Measurements from ENCODE around the gene DUOXA1.
"Not testable (repeated sequence)": the region's sequence is repeated elsewhere in the genome, so short reads cannot be mapped to it uniquely, and the experiment has no call there.

Gene DUOXA1

GRCh38 chr15:45139770-45140169, 10.1 kb upstream of the DUOXA1 start:
- H3K27ac ChIP-seq (replicated peaks): no peak overlapping the region
- peaks cover 11% of the 10 kb centered on the region for H3K27me3 ChIP-seq (ENCODE audit: insufficient read depth, poor library complexity, severe bottlenecking)
- H3K4me3 ChIP-seq (replicated peaks; ENCODE audit: insufficient read depth, low read length): no peak overlapping the region
- TF ChIP-seq POLR2AphosphoS5 (IDR thresholded peaks at IDR 0.05; ENCODE audit: low read depth): no peak
- TF ChIP-seq GABPA (IDR thresholded peaks at IDR 0.05; ENCODE audit: low read depth): no peak
- no peak for TF ChIP-seq SPI1 (IDR thresholded peaks at IDR 0.05; ENCODE audit: borderline replicate concordance, low read depth)
- no peak for TF ChIP-seq REST (IDR thresholded peaks at IDR 0.05; ENCODE audit: insufficient replicate concordance, low read depth)
- TF ChIP-seq CTCF (IDR thresholded peaks at IDR 0.05; ENCODE audit: insufficient read depth, low read length): no peak
- DNase-seq (ENCODE audit: low read depth in 1 of 2, low spot score in 1 of 2): no peak

GRCh38 chr15:45138814-45139765, 9.4 kb upstream of the DUOXA1 start:
- TF ChIP-seq CTCF (IDR thresholded peaks at IDR 0.05; ENCODE audit: insufficient read depth, low read length) (no peak), REST (IDR thresholded peaks at IDR 0.05; ENCODE audit: insufficient replicate concordance, low read depth) (no peak), SPI1 (IDR thresholded peaks at IDR 0.05; ENCODE audit: borderline replicate concordance, low read depth) (no peak), GABPA (IDR thresholded peaks at IDR 0.05; ENCODE audit: low read depth) (no peak), POLR2AphosphoS5 (IDR thresholded peaks at IDR 0.05; ENCODE audit: low read depth) (no peak)

GRCh38 chr15:45137703-45138102, 8.0 kb upstream of the DUOXA1 start:
- Histone ChIP-seq H3K4me3 (replicated peaks; ENCODE audit: insufficient read depth, low read length) (no peak overlapping the region), H3K27ac (replicated peaks) (no peak overlapping the region), H3K27me3 (ENCODE audit: insufficient read depth, poor library complexity, severe bottlenecking) (peaks cover 23% of the 10 kb centered on the region)
- no peak for DNase-seq (ENCODE audit: low read depth in 1 of 2, low spot score in 1 of 2)
- TF ChIP-seq POLR2AphosphoS5 (IDR thresholded peaks at IDR 0.05; ENCODE audit: low read depth) (no peak), GABPA (IDR thresholded peaks at IDR 0.05; ENCODE audit: low read depth) (no peak), SPI1 (IDR thresholded peaks at IDR 0.05; ENCODE audit: borderline replicate concordance, low read depth) (no peak)

More at GRCh38 chr15:45138814-45139765, 9.4 kb upstream of the DUOXA1 start:
- DNase-seq (ENCODE audit: low read depth in 1 of 2, low spot score in 1 of 2): no peak
- no peak overlapping the region for H3K27ac ChIP-seq (replicated peaks)
- H3K27me3 ChIP-seq (ENCODE audit: insufficient read depth, poor library complexity, severe bottlenecking): peaks cover 18% of the 10 kb centered on the region
- no peak overlapping the region for H3K4me3 ChIP-seq (replicated peaks; ENCODE audit: insufficient read depth, low read length)

GRCh38 chr15:45136378-45136764, 6.7 kb upstream of the DUOXA1 start:
- TF ChIP-seq POLR2AphosphoS5 (IDR thresholded peaks at IDR 0.05; ENCODE audit: low read depth) (no peak), REST (IDR thresholded peaks at IDR 0.05; ENCODE audit: insufficient replicate concordance, low read depth) (no peak), GABPA (IDR thresholded peaks at IDR 0.05; ENCODE audit: low read depth) (no peak), SPI1 (IDR thresholded peaks at IDR 0.05; ENCODE audit: borderline replicate concordance, low read depth) (no peak)
- no peak for DNase-seq (ENCODE audit: low read depth in 1 of 2, low spot score in 1 of 2)
- Histone ChIP-seq H3K4me3 (replicated peaks; ENCODE audit: insufficient read depth, low read length) (no peak overlapping the region), H3K27ac (replicated peaks) (no peak overlapping the region), H3K27me3 (ENCODE audit: insufficient read depth, poor library complexity, severe bottlenecking) (peaks cover 23% of the 10 kb centered on the region)

- not testable (repeated sequence) for H3K27ac ChIP-seq (replicated peaks); H3K4me3 ChIP-seq (replicated peaks; ENCODE audit: insufficient read depth, low read length); DNase-seq (ENCODE audit: low read depth in 1 of 2, low spot score in 1 of 2)
- H3K27me3 ChIP-seq (ENCODE audit: insufficient read depth, poor library complexity, severe bottlenecking): peaks cover 23% of the 10 kb centered on the region
Measured at GRCh38 chr15:45135705-45136377, 6.2 kb upstream of the DUOXA1 start.
